GM10248 (cell line): ENCODE measurements around the gene CLC.
"Not testable (repeated sequence)": the region's sequence is repeated elsewhere in the genome, so short reads cannot be mapped to it uniquely, and the experiment has no call there.

Experiments used
- CTCF ChIA-PET: fragments of 300-600 bp; sonication (Branson Sonifier 250); formaldehyde crosslinking; extraction: SDS; loops from one replicate; lab custom pipeline; 2021; ENCODE audit warnings: antibody characterized with exemption; lab: Yijun Ruan, JAX
- POLR2A ChIA-PET: fragments of 350-650 bp; sonication (Branson Sonifier 250); formaldehyde crosslinking; extraction: SDS; loops from one replicate; lab custom pipeline; 2020; ENCODE audit warnings: antibody characterized with exemption; lab: Yijun Ruan, JAX
- DNase-seq: peaks from one replicate; pipeline ENCODE4 v3.0.0; 2012; ENCODE audit errors: extremely low spot score
- CTCF ChIP-seq: IDR thresholded peaks from 2 replicates; pipeline ENCODE4 v1.5.1; 2012; ENCODE audit warnings: mild to moderate bottlenecking, low read depth; ENCODE audit errors: extremely low read depth, missing control alignments, control extremely low read depth

CLC gene

GRCh38 chr19:39692166-39692565 is 45.7 kb downstream of the CLC start:
- CTCF ChIA-PET, result interaction anchor here (0.6 kb wide), 1 partner anchor 12 kb away, joined by 3 read pairs; no protein-coding TSS in a partner anchor
- no peak for TF ChIP-seq CTCF
- no peak for DNase-seq
- POLR2A ChIA-PET, result no interaction called here

- DNase-seq, CTCF ChIA-PET, POLR2A ChIA-PET: not testable (repeated sequence)
Observed at GRCh38 chr19:39688637-39689036, 49.2 kb downstream of the CLC start.

GRCh38 chr19:39686739-39687138 is 51.1 kb downstream of the CLC start:
- no peak for DNase-seq
- ChIA-PET CTCF (no interaction called here), POLR2A (no interaction called here)
- no peak for TF ChIP-seq CTCF

- no peak for DNase-seq
- CTCF ChIA-PET, result interaction anchor here (1.0 to 1.4 kb wide), 2 partner anchors 10 to 109 kb away, joined by 3 read pairs; no protein-coding TSS in a partner anchor
- POLR2A ChIA-PET, result no interaction called here
- no peak for TF ChIP-seq CTCF
Observed at GRCh38 chr19:39684267-39684666, 53.6 kb downstream of the CLC start.

- TF ChIP-seq CTCF, result no peak
- ChIA-PET CTCF (interaction anchor here (0.7 to 2.1 kb wide), 4 partner anchors 10 to 165 kb away, joined by 3 to 11 read pairs (median 4); partner anchors contain the start of gene FBL), POLR2A (no interaction called here)
- DNase-seq, result no peak
Observed at GRCh38 chr19:39681416-39681815, 56.4 kb downstream of the CLC start.
